Right lobe of liver (tissue), 6 donors: ENCODE measurements around the gene MRPL52. TPM values are rescaled to one million over a fixed set of nuclear protein-coding genes. Genes with fewer than 3 reads are reported as not detected.

Experiments used
- ATAC-seq, 4 donors: fragments of 200-7000 bp; cut with Tn5 transposase; one replicate each; pipeline ENCODE4 v1.9.1; 2020; ENCODE audit warnings: mild to moderate bottlenecking in 4 of 4, moderate library complexity in 4 of 4
- DNase-seq, 3 donors: peaks; one replicate each; pipeline ENCODE4 v3.0.0-alpha.2; 2020
- H3K27ac ChIP-seq, 3 donors: fragments of 200-600 bp; one replicate each; pipeline ENCODE4 v1.8.0; 2022
- H3K27me3 ChIP-seq, 2 donors: fragments of 200-600 bp; one replicate each; pipeline ENCODE4 v1.8.0; 2022
- H3K36me3 ChIP-seq, 4 donors: fragments of 200-600 bp; sonication (generic) in 1 of 4; one replicate each; pipeline versions ENCODE4 v1.5.1 to v1.8.0; 2017 to 2022; ENCODE audit warnings: control low read depth in 1 of 4
- H3K4me1 ChIP-seq, 4 donors: fragments of 200-600 bp; sonication (generic) in 1 of 4; one replicate each; pipeline versions ENCODE4 v1.5.1 to v1.8.0; 2017 to 2022; ENCODE audit warnings: control low read depth in 1 of 4
- H3K4me3 ChIP-seq, 3 donors: fragments of 200-600 bp; one replicate each; pipeline ENCODE4 v1.8.0; 2022
- H3K9me3 ChIP-seq, 4 donors: fragments of 200-600 bp; sonication (generic) in 1 of 4; one replicate each; pipeline versions ENCODE4 v1.5.1 to v1.8.0; 2017 to 2022; ENCODE audit warnings: control low read depth in 1 of 4
- POLR2A ChIP-seq: fragments of 450-650 bp; IDR thresholded peaks from one replicate; pipeline ENCODE4 v1.6.1; 2017; ENCODE audit warnings: antibody characterized with exemption, mild to moderate bottlenecking
- WGBS: methylation state at CpG from one replicate; pipeline ENCODE4 v1.1.6; 2018; ENCODE audit warnings: low coverage, low lambda C conversion rate; ENCODE audit not compliant: insufficient coverage; ENCODE audit errors: missing lambda C conversion rate; 5-methylcytosine and 5-hydroxymethylcytosine counted together
- intact Hi-C, 2 donors: fragments of 100-400 bp; cut with DNase I; formaldehyde crosslinking; loops; one replicate each; pipeline versions ENCODE4 v1.11.2 to v1.14.1; 2022
- total RNA-seq, 6 experiments: library from RNA; depleted of rRNA in 2 of 6; stranded (reverse); fragments of >200 nt in 2 of 6; fragmentation: NEBNext Ultra II Directional in 3 of 6; extraction: Animal tissue kit (Norgen Biotek cat#: 25700) in 3 of 6; gene quantifications; one replicate each; pipeline versions ENCODE4 v1.1.0 to v1.2.4, GENCODE V29; 2016 to 2023
- TF ChIP-seq, protein P1 (sequence below), 4 donors: fragments of 200-600 bp in 3 of 4; fragments of 450-650 bp in 1 of 4; IDR thresholded peaks; one replicate each; pipeline versions ENCODE4 v1.5.1 to v1.8.0; 2016 to 2022; ENCODE audit warnings: antibody characterized with exemption in 4 of 4, mild to moderate bottlenecking in 2 of 4
- donor health status: DM: no; HTN: yes; CAD: no.
- donor health status: DM: no; HTN: no; CAD: no.
- donor health status: DM: no; HTN: no; CAD: no.
- donor health status: DM: no; HTN: yes; CAD: no.
- donor health status: DM: no; HTN: yes; CAD: no.

MRPL52 gene
- total RNA-seq, 6 experiments from 2014 or later = 42.0 to 96.6 (median 47.6) TPM

GRCh38 chr14:22836301-22837113 lies 6.8 kb downstream of the MRPL52 start, which contains the start of gene MMP14:
MMP14 (plus strand) TSS chr14:22836585; CDS start chr14:22836818, 233 bp downstream.
- H3K9me3 ChIP-seq = no peaks in the 10 kb centered on the region
- intact Hi-C loops = no loop called here
- H3K27ac ChIP-seq = peak within 1 kb of the TSS; percentile 73 to 90 (median 84)
- TF ChIP-seq, protein P1, sequence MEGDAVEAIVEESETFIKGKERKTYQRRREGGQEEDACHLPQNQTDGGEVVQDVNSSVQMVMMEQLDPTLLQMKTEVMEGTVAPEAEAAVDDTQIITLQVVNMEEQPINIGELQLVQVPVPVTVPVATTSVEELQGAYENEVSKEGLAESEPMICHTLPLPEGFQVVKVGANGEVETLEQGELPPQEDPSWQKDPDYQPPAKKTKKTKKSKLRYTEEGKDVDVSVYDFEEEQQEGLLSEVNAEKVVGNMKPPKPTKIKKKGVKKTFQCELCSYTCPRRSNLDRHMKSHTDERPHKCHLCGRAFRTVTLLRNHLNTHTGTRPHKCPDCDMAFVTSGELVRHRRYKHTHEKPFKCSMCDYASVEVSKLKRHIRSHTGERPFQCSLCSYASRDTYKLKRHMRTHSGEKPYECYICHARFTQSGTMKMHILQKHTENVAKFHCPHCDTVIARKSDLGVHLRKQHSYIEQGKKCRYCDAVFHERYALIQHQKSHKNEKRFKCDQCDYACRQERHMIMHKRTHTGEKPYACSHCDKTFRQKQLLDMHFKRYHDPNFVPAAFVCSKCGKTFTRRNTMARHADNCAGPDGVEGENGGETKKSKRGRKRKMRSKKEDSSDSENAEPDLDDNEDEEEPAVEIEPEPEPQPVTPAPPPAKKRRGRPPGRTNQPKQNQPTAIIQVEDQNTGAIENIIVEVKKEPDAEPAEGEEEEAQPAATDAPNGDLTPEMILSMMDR (IDR thresholded peaks at IDR 0.05) = peak in 2 of 4 donors; percentile 9 to 19
- TF ChIP-seq POLR2A = peak; percentile 25
- 6% methylated on average over 21 of the region's 46 CpGs for WGBS
- DNase-seq = peak in 2 of 3 donors; percentile 61 to 65
- H3K36me3 ChIP-seq = peaks cover 0 to 15% (median 1%) of the 10 kb centered on the region in 4 donors
- no peaks in the 10 kb centered on the region for H3K27me3 ChIP-seq
- peak within 1 kb of the TSS; percentile 66 to 82 (median 70) for H3K4me3 ChIP-seq
- ATAC-seq = peak; percentile 70 to 83 (median 82)
- peaks cover 0 to 3% (median 0%) of the 10 kb centered on the region in 4 donors for H3K4me1 ChIP-seq

- peak overlapping the region; percentile 66 to 82 (median 70) for H3K4me3 ChIP-seq
- peaks cover 0 to 3% (median 0%) of the 10 kb centered on the region in 4 donors for H3K4me1 ChIP-seq
- intact Hi-C loops = no loop called here
- 1% methylated on average over 31 of the region's 57 CpGs for WGBS
- H3K9me3 ChIP-seq = no peaks in the 10 kb centered on the region
- H3K27me3 ChIP-seq = no peaks in the 10 kb centered on the region
- H3K27ac ChIP-seq = peak overlapping the region; percentile 73 to 90 (median 84)
- H3K36me3 ChIP-seq = peaks cover 0 to 14% (median 1%) of the 10 kb centered on the region in 4 donors
- TF ChIP-seq, protein P1 (IDR thresholded peaks at IDR 0.05) = no peak
- TF ChIP-seq POLR2A = peak; percentile 8
- ATAC-seq (peak; percentile 68 to 82 (median 76)), DNase-seq (peak; percentile 58 to 65 (median 61))
Observed at GRCh38 chr14:22837114-22837749, 7.5 kb downstream of the MRPL52 start.

- Histone ChIP-seq H3K4me1 (peaks cover 0 to 3% (median 0%) of the 10 kb centered on the region in 4 donors), H3K9me3 (no peaks in the 10 kb centered on the region), H3K36me3 (peaks cover 0 to 14% (median 2%) of the 10 kb centered on the region in 4 donors), H3K27ac (peak overlapping the region; percentile 73 to 90 (median 84)), H3K4me3 (peak overlapping the region; percentile 66 to 82 (median 70)), H3K27me3 (no peaks in the 10 kb centered on the region)
- ATAC-seq (peak in 1 of 4 donors; percentile 5), DNase-seq (peak in 1 of 3 donors; percentile 52)
- 52% methylated on average over 10 of the region's 25 CpGs for WGBS
- TF ChIP-seq POLR2A = no peak
- TF ChIP-seq, protein P1 (IDR thresholded peaks at IDR 0.05) = no peak
- intact Hi-C loops = no loop called here
Observed at GRCh38 chr14:22837750-22838538, 8.3 kb downstream of the MRPL52 start.

DNA sequence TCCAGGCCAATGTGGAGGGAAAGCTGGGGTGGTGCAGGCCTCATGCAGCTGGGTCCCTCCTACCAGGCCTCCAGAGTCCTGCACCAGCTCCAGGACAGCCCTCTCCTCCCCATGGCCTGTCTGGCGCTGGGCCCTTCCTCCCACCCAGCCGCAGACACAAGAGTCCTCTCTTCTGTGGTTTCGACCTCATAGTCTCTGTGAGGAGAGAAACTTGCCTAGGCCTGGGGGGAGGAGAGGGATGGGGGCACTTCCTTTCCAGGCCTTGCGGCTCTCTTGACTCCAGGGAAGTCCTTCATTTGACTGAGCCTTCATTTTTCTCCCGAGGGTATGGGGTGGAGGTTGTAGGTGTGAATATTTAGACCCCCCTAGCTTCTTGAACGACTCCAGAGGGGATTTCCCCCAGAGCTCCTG lies 8.9 kb downstream of the MRPL52 start:
- peaks cover 0 to 3% (median 0%) of the 10 kb centered on the region in 4 donors for H3K4me1 ChIP-seq
- WGBS = 41% methylated on average over 6 of the region's 6 CpGs
- no peak for TF ChIP-seq POLR2A
- TF ChIP-seq, protein P1 (IDR thresholded peaks at IDR 0.05) = no peak
- intact Hi-C loops = no loop called here
- H3K9me3 ChIP-seq = no peaks in the 10 kb centered on the region
- peaks cover 0 to 8% (median 2%) of the 10 kb centered on the region in 4 donors for H3K36me3 ChIP-seq
- peak overlapping the region; percentile 73 to 90 (median 84) for H3K27ac ChIP-seq
- ATAC-seq = peak in 3 of 4 donors; percentile 2 to 5 (median 2)
- DNase-seq = peak in 1 of 3 donors; percentile 50
- no peaks in the 10 kb centered on the region for H3K27me3 ChIP-seq
- peak overlapping the region in 2 of 3 donors; percentile 66 to 82 for H3K4me3 ChIP-seq
